GM12872 (cell line): ENCODE measurements around the gene PSMD12.

Experiments
- CTCF ChIP-seq: IDR thresholded peaks from 3 replicates; pipeline ENCODE4 v1.5.1; 2011; ENCODE audit warnings: low read depth, mild to moderate bottlenecking, low read length, moderate library complexity; ENCODE audit not compliant: insufficient read depth

The PSMD12 gene

GRCh38 chr17:67366193-67367157 lies at the start of gene PSMD12:
Gene PSMD12 (minus strand): TSS chr17:67366577. CDS start chr17:67366519, 58 bp downstream.
- no peak for TF ChIP-seq CTCF

GRCh38 chr17:67415291-67415690 lies 48.9 kb upstream of the PSMD12 start:
- TF ChIP-seq CTCF = no peak

GRCh38 chr17:67414559-67414958 lies 48.2 kb upstream of the PSMD12 start:
- no peak for TF ChIP-seq CTCF

- no peak for TF ChIP-seq CTCF
These were observed 47.8 kb upstream of the PSMD12 start for GRCh38 chr17:67414130-67414529.

GRCh38 chr17:67413388-67413787 lies 47.0 kb upstream of the PSMD12 start:
- TF ChIP-seq CTCF = no peak

GRCh38 chr17:67412941-67413340 lies 46.6 kb upstream of the PSMD12 start:
- TF ChIP-seq CTCF = no peak

- TF ChIP-seq CTCF = no peak
These were observed 45.7 kb upstream of the PSMD12 start for GRCh38 chr17:67412032-67412431.
